Astrocyte of the hippocampus (primary cell): ENCODE results near the gene NRSN1.

Experiments
- DNase-seq: peaks from one replicate; pipeline ENCODE4 v3.0.0; 2011; ENCODE audit warnings: low read depth, low spot score

Gene NRSN1

GRCh38 chr6:24125980-24126379, at the start of gene NRSN1:
NRSN1 (plus strand) TSS chr6:24126215; CDS start chr6:24134328, 8,113 bp downstream.
- peak; percentile 52 for DNase-seq

DNA sequence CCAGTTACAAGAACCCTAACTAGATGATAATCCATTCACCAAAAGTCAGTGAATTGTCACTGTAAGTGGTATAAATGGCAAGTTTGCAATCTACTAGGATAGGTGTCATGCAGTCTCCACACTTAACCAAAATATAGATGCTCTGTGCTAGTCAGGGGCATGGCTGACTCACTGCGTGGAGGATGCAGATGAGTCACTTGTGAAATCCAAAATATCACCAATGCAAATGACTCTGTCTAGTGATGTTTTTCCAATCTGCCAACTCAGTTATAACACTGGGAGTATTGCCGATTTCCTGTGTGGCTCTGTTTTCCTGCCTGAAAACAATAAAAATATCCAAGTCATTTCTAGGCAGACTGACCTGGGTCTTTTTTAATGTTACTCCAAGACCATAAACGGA, 47.8 kb upstream of the NRSN1 start:
- peak; percentile 80 for DNase-seq

DNA sequence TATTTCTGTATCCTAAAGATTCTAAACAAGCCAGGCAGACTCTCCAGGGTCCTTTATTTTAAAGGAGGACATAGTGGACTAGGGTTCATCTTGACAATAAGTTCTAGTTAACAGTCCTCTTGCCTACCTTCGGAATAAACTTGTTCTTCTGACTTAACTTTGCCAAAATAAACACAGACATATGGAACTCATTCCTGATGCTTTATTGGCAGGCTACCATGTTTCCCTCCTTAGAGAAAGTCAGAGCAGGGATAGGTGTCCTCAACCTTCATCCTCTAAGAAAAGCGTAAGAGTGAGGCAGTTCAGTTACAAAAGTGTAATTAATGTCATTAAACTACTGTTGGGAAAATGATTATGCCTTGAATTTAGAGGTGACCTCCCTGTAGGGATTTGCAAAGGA, 46.9 kb upstream of the NRSN1 start:
- no peak for DNase-seq

- peak; percentile 57 for DNase-seq
These were observed 45.3 kb upstream of the NRSN1 start for GRCh38 chr6:24080711-24081110.

GRCh38 chr6:24089736-24090135, 36.3 kb upstream of the NRSN1 start:
- DNase-seq, result no peak

DNA sequence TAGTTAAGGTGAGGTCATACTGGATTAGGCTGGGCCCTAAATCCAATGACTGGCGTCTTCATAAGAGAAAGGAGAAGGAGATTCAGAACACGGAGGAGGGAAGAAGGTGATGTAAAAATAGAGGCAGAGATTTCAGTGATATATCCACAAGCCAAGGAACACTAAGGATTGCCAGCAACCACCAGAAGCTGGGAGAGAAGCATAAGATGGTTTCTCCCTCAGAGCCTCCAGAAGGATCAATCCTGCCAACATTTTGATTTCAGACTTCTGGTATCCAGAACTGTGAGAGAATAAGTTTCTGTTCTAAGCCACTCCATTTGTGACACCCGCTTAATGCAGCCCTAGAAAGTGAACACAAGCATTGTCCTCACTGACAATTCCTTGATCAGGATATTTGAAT, 33.6 kb upstream of the NRSN1 start:
- no peak for DNase-seq

DNA sequence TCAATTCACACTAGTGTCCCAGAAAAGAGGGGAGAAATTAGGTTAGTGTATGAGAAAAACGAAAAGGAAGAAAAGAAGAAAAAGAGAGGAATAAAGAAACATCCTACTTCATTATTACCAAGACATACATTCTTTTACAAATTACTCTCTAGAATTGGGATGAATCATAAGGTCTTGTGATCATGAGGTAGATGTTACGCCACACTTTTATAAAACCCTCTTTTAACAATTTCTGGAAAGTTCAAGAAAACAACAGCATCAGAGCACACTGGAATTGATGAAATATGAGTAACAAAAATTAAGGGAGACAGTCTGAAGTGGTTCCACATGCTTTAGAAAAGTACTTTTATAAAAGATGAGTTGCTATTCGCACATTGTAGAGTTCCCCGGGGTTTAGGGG, 32.6 kb upstream of the NRSN1 start:
- no peak for DNase-seq

DNA sequence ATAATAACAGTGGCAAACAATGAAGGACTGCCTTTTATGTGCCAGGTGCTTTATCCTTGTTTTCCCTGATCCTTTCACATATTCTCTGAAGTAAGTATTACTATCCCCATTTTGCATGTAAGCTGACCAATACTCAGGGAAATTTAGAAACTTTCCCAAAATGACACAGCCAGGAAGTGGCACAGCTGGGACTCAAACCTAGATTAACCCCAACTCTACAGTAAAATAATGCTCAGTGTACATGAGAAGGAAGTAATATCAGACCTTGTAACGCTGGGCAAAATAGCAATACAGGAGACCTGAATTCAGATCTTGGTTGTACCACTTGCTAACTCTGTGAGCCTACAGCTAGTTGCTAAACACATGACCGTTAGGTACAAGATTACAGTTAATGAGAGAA, 26.8 kb upstream of the NRSN1 start:
- no peak for DNase-seq

- DNase-seq, result no peak
These were observed 25.8 kb upstream of the NRSN1 start for GRCh38 chr6:24100024-24100769.

- no peak for DNase-seq
These were observed 25.3 kb upstream of the NRSN1 start for GRCh38 chr6:24100770-24101155.

DNA sequence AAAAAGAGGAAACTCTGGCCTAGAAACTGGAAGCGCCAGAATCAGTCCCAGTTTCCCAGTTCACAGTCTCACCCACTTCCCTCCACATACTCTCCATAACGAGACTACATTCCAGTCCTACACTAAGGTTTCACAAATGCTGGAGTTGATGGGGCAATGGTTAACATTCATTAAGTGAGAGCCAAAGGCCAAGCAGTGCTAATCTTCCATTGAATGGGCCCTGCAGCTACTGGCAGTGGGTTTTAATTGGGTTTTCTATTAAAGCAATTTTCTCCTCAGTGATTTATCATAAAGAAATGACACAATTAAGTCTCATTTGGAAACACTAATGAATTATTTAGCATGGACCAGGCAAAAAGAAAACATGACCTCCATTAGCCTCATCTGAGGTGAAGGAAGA, 20.8 kb upstream of the NRSN1 start:
- peak; percentile 9 for DNase-seq

GRCh38 chr6:24106291-24106690, 19.7 kb upstream of the NRSN1 start:
- DNase-seq, result no peak

- DNase-seq, result no peak
These were observed 18.7 kb upstream of the NRSN1 start for GRCh38 chr6:24107294-24107693.

- DNase-seq, result no peak
These were observed 18.0 kb upstream of the NRSN1 start for GRCh38 chr6:24108056-24108455.

DNA sequence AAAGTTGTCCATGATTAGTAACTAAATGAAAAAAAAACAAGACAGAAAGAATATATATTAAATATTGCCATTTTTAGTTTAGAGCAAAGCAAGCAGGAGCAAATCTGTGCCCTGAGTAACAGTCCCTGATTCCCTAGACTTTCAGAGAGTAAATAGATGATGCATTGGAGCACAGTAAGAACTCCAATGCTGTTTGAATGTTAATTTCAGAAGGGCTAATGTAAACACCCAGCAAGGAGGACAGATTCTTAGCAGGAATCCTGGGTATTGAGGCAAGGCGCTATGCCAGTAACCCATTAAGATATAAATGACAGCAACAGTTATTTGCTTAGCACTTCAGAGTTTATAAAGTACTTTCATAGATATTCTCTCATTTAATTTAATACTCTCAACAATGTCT, 15.6 kb upstream of the NRSN1 start:
- DNase-seq, result no peak

DNA sequence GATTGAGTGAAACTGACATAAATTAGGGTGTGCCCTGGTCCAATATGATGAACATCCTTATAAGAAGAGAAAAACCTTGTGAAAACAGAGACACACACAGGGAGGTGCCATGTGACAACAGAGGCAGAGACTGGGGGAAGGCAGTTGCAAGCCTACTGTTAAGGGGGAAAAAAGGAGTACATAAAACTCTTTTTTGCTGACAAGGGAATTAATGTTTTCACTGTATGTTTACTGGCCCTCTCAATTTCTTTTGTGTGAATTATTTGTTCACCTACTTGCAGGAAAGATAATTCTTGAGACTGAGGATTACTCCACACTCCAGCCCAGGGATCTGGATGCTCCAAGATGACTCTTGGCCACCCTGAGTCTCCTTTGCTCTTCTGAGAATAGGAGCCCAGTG, 12.1 kb upstream of the NRSN1 start:
- no peak for DNase-seq

DNA sequence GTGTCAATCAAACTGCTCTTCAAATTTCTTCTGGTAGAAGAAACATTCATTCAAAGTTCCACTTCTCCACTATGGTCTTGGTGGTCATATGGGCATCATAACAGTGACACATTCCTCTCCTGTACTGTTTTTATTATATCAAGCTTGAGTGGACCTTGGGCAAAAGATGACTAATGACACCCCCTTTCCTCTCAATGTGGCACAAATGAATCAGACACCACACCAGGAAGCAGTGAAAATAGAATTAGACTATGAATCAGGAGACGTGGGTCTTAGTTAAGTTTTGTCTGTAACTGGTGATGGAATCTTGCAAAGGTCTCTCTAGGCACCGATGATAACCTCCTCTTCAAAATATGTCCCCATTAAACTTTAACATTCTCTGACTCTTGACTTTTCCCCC, 9.0 kb upstream of the NRSN1 start:
- DNase-seq, result peak; percentile 40

DNA sequence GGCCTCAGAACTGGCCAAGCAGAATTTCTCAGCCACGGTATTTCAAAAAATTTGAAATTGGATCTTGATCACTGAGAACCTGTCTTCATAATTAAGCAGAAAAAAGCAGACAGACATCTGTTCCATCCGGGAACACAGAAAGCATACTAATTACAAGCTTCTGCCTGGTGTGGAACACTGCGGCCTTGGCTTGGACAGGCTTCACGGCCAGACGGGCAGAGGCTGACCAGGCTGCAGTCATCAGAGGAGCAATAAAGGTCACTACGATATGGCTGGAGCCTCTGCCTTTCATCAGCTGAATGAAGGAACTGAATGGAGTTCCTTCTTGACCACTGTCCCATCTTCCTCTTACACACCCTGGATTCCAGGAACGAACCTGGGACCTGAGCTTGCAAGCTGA, 3.9 kb upstream of the NRSN1 start:
- no peak for DNase-seq

DNA sequence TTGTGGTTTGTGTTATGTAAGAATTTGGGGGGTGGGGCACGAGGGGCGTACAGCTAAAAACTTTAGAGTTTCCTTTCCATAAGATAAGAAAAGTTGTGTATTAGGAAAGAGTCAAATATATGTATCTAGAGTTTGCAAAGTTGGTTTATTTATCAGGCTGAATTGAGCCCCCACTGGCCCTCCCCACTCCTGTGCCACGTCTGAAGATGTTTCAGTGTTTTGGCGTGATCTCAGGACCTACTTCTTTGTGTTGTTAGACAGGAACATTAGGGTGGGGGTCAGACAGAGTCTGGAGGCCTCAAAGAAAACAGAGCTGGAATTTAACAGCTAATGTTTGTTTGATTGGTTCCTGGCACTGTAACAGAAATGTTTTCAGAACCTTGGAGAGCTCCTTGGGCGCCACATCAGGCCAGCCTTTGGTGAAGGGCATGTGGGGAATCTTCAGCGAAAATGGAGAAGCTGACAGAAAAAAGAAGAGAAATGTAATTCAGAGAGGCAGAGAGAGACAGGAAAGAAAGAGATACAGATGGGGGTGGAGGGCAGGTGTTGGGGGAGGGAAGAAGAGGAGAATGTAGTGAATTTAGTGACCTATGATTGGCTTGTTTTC, 674 bp downstream of the NRSN1 start:
- peak; percentile 90 for DNase-seq

DNA sequence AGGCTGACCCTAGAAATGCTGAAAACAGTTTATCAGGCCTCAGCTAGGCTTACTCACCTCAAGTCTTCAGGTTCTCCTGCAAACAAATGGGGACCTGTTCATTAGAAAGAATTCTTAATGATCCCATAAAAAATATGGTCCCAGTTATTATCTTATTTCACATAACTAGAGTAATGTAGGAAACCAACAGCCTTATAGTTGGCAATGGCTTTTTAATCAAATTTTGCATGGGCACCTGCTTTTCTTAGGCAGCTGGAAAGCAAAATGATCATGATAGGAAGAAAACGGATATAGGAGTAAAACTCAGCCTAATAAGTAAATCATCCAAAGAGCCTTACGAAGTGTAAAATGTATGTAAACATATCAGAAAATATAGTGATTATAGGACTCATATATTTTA, 1.3 kb downstream of the NRSN1 start:
- DNase-seq, result no peak

DNA sequence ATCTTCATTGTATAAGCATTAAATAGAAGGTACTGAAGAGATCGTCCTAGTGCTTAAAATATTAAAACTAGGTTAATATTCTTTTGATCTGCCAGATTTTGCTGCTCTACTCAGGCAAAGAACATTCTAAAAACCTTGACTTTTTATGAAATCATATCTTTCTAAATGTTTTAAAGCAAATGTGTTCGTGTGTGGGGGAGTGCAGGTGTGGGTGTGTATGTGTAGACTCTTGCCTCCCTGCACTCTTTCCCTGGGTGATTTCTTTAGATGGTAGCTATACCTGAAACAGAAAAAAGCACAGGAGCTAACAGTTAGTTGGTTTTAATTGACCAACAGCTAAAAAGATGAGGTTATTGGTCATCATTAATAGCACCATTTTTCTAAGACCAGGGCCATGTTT, 5.7 kb downstream of the NRSN1 start:
- no peak for DNase-seq

DNA sequence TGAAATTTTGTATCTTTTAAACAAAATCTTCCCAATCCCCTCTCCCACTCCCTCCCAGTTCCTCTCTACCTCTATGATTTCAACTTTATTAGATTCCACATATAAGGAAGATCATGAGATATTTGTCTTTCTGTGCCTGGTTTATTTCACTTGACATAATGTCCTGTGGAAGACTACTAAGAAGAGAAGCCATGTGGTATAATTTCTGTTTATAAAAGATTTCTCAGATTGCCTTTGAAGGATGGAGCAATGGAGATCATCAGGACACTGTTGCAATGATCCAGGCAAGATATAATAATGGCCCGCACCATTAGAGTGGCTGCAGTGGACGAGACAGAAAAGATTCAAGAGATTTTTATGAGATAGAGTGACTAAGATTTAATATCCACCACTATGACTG, 13.1 kb downstream of the NRSN1 start:
- DNase-seq, result no peak

DNA sequence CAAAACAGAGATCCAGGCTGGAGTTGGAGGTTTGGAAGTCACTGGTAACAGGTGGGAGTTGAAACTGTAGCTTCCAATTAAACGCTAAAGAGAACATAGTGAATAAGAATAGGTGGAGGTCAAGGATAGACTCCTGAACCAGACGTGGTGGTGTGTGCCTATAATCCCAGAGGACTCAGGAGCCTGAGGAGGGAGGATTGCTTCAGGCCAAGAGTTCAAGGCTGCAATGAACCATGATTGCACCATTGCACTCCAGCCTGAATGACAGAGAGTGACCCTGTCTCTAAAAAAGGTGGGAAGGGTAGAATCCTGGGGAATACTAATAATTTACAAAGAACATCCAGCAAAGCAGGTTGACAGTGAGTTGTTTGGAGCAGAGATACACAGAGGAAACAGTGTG, 13.6 kb downstream of the NRSN1 start:
- no peak for DNase-seq

DNA sequence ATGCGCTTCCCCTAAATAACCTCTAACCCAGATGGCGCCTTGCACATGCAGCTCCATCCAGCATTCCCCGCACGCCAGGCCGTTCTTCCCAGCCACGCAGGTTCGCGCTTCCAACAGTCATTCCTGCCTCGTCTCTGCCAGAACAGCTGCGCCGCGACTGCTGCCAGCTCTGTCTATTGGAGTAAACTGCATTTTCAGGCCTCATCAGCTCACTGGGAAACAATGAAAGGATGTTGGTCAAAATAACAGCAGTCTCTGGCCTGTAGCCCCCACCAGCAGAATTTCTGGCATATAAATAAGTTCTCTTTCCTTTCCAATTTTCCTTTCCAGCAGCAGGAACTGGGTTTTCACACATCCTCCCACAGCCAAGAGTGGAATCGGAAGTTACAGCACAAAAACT, 14.6 kb downstream of the NRSN1 start:
- no peak for DNase-seq
